ENCODE data around the gene ARRB1.
"Not testable (repeated sequence)": the region's sequence is repeated elsewhere in the genome, so short reads cannot be mapped to it uniquely, and the experiment has no call there.

ARRB1 gene

DNA sequence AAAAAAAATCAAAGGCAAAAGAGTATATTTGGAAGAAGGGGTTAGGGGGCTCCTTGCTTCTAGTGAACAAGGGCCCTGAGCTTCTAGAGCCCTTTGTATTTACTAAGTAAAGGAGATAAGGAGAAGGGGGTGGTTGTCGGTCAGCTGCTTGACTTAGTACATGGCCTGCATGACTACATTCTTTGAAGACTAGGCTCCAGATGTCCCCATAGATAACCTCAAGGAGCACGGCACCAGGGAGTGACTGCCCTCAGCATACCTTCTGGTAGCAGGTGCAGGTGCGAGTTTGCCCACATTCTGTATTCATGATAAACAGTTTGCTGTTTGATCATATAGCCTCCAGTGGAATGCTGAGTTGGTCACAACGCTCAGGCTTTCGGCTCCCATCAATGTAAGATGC is 15.4 kb upstream of the ARRB1 start:
- H3K9ac ChIP-seq (ENCODE audit: low read depth, low read length); H3K36me3 ChIP-seq (ENCODE audit: insufficient read depth, low read depth, low read length); H3K9me3 ChIP-seq (ENCODE audit: insufficient read depth, low read depth, low read length); H3K4me3 ChIP-seq (ENCODE audit: low read length); H3K27ac ChIP-seq (ENCODE audit: low read length); H3K27me3 ChIP-seq (ENCODE audit: insufficient read depth, low read length); H3K4me1 ChIP-seq (ENCODE audit: insufficient read depth, low read length): not testable (repeated sequence)

GRCh38 chr11:75365711-75366181 is 14.3 kb upstream of the ARRB1 start:
- Histone ChIP-seq H3K4me1 (ENCODE audit: insufficient read depth, low read length) (no peaks in the 10 kb centered on the region), H3K4me3 (ENCODE audit: low read length) (no peak overlapping the region), H3K36me3 (ENCODE audit: insufficient read depth, low read depth, low read length) (no peaks in the 10 kb centered on the region), H3K9ac (ENCODE audit: low read depth, low read length) (no peak overlapping the region), H3K27me3 (ENCODE audit: insufficient read depth, low read length) (no peaks in the 10 kb centered on the region), H3K9me3 (ENCODE audit: insufficient read depth, low read depth, low read length) (no peaks in the 10 kb centered on the region), H3K27ac (ENCODE audit: low read length) (no peak overlapping the region)

GRCh38 chr11:75362285-75362684 is 10.8 kb upstream of the ARRB1 start:
- H3K9ac ChIP-seq (ENCODE audit: low read depth, low read length); H3K36me3 ChIP-seq (ENCODE audit: insufficient read depth, low read depth, low read length); H3K9me3 ChIP-seq (ENCODE audit: insufficient read depth, low read depth, low read length); H3K27ac ChIP-seq (ENCODE audit: low read length); H3K4me3 ChIP-seq (ENCODE audit: low read length); H3K27me3 ChIP-seq (ENCODE audit: insufficient read depth, low read length); H3K4me1 ChIP-seq (ENCODE audit: insufficient read depth, low read length): not testable (repeated sequence)

DNA sequence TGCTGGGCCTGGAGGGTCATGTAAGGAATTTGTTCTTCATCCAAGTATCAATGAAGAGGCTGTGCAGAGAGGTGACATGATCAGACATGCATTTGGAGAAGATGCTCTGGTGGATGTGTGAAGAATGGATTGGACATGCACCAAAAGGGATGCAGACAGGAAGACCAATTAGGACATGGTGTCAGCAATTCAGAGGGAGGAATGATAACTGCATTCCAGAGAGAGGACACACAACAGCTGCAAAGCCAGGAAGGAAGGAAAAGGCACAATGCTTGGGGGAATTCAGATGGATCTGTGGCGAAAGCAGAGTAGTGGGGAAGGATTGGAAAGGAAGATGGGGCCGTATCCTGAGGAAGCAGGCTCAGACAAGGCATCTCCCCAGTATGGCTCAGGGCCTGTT is 5.2 kb upstream of the ARRB1 start:
- Histone ChIP-seq H3K27me3 (ENCODE audit: insufficient read depth, low read length) (peaks cover 13% of the 10 kb centered on the region), H3K27ac (ENCODE audit: low read length) (no peak overlapping the region), H3K4me3 (ENCODE audit: low read length) (no peak overlapping the region), H3K9ac (ENCODE audit: low read depth, low read length) (no peak overlapping the region), H3K36me3 (ENCODE audit: insufficient read depth, low read depth, low read length) (no peaks in the 10 kb centered on the region), H3K4me1 (ENCODE audit: insufficient read depth, low read length) (peaks cover 8% of the 10 kb centered on the region), H3K9me3 (ENCODE audit: insufficient read depth, low read depth, low read length) (no peaks in the 10 kb centered on the region)

- Histone ChIP-seq H3K9me3 (ENCODE audit: insufficient read depth, low read depth, low read length) (no peaks in the 10 kb centered on the region), H3K9ac (ENCODE audit: low read depth, low read length) (no peak overlapping the region), H3K27me3 (ENCODE audit: insufficient read depth, low read length) (peaks cover 27% of the 10 kb centered on the region), H3K36me3 (ENCODE audit: insufficient read depth, low read depth, low read length) (no peaks in the 10 kb centered on the region), H3K4me3 (ENCODE audit: low read length) (no peak overlapping the region), H3K27ac (ENCODE audit: low read length) (no peak overlapping the region), H3K4me1 (ENCODE audit: insufficient read depth, low read length) (peaks cover 17% of the 10 kb centered on the region)
Observed at GRCh38 chr11:75355051-75355450, 3.6 kb upstream of the ARRB1 start.

DNA sequence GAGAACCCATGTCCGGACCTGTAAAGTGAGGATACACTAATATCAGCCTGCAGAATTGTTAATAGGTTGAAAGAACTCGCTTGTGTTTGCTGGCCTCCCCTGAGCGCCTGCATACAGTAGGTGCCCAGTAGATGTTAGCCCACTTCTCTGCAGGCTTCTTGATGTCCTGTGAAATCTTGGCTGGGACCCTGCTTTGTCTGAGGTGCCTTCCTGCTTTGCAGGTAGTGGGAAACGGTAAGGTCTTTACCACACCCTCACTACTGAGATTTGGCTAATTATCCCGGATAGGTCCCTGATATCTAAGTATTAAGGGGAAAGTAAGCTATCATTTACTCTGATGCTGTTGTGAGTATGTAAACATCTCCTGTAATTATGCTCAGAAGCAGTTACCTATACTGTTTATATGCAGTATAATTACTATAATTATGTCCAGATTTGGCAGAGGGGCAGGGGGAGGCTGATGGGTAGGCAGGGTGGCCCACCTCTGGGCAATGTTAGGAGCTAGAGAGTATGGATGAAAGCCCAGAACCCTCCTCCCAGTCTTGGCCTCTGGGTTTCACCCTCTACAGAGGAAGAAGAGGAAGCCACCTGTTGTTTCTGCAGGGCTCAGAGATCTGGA is 1.2 kb upstream of the ARRB1 start:
- Histone ChIP-seq H3K9ac (ENCODE audit: low read depth, low read length) (no peak overlapping the region), H3K4me3 (ENCODE audit: low read length) (peak overlapping the region; percentile 71), H3K27me3 (ENCODE audit: insufficient read depth, low read length) (peaks cover 29% of the 10 kb centered on the region), H3K27ac (ENCODE audit: low read length) (no peak overlapping the region), H3K36me3 (ENCODE audit: insufficient read depth, low read depth, low read length) (no peaks in the 10 kb centered on the region), H3K9me3 (ENCODE audit: insufficient read depth, low read depth, low read length) (no peaks in the 10 kb centered on the region), H3K4me1 (ENCODE audit: insufficient read depth, low read length) (peaks cover 26% of the 10 kb centered on the region)

GRCh38 chr11:75351791-75352587 is 528 bp upstream of the ARRB1 start:
- Histone ChIP-seq H3K4me1 (ENCODE audit: insufficient read depth, low read length) (peaks cover 26% of the 10 kb centered on the region), H3K27ac (ENCODE audit: low read length) (no peak overlapping the region), H3K9ac (ENCODE audit: low read depth, low read length) (peak overlapping the region; percentile 59)

DNA sequence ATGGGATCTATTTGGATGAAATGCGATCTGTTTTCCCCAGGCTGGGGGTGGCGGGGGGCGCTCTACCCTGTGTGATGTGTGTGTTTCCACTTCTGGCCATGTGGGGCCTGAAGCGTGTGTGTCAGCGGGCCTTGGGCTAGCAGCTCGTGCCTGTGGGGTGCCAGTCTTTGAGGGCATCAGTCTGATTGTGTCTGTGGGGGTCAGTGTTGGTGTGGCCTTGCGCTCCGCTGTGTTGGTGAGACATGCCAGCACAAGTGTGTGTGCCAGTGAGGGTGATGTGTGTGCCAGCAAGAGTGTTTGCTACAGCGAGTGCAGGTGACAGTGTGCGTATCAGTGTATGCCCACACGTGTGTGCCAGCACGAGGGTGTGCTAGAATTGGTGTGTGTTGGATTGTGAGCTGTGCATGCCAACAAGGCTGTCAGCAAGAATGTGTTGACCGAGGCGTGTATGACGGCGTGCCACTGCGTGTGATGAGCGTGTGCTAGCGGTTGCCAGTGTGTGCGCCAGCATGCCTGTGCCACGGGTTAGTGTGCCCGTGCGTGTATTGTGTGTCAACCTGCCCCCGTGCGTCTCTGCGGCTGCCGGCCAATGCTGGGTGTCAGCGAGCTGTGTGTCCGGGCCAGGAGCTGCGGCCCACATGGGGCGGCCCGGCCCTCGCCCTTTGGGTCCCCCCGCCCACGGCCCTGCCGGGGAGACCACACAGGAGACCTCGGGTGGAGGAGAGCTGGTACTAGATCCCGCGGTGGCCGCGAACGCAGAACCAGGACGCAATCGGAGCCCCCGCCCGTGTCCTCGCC is 519 bp downstream of the ARRB1 start:
- Histone ChIP-seq H3K36me3 (ENCODE audit: insufficient read depth, low read depth, low read length) (no peaks in the 10 kb centered on the region), H3K9ac (ENCODE audit: low read depth, low read length) (peak overlapping the region; percentile 62; the same call in 1 of the 2 replicates), H3K4me1 (ENCODE audit: insufficient read depth, low read length) (peaks cover 26% of the 10 kb centered on the region), H3K4me3 (ENCODE audit: low read length) (peak overlapping the region; percentile 71), H3K27ac (ENCODE audit: low read length) (no peak overlapping the region), H3K9me3 (ENCODE audit: insufficient read depth, low read depth, low read length) (no peaks in the 10 kb centered on the region), H3K27me3 (ENCODE audit: insufficient read depth, low read length) (peaks cover 29% of the 10 kb centered on the region)

More at GRCh38 chr11:75351791-75352587, 528 bp upstream of the ARRB1 start:
- Histone ChIP-seq H3K9me3 (ENCODE audit: insufficient read depth, low read depth, low read length) (no peaks in the 10 kb centered on the region), H3K27me3 (ENCODE audit: insufficient read depth, low read length) (peaks cover 29% of the 10 kb centered on the region), H3K4me3 (ENCODE audit: low read length) (peak overlapping the region; percentile 71), H3K36me3 (ENCODE audit: insufficient read depth, low read depth, low read length) (no peaks in the 10 kb centered on the region)

GRCh38 chr11:75350122-75350742 is 1.2 kb downstream of the ARRB1 start:
- Histone ChIP-seq H3K4me3 (ENCODE audit: low read length) (peak overlapping the region; percentile 71), H3K9me3 (ENCODE audit: insufficient read depth, low read depth, low read length) (no peaks in the 10 kb centered on the region), H3K27me3 (ENCODE audit: insufficient read depth, low read length) (peaks cover 29% of the 10 kb centered on the region), H3K9ac (ENCODE audit: low read depth, low read length) (no peak overlapping the region), H3K36me3 (ENCODE audit: insufficient read depth, low read depth, low read length) (no peaks in the 10 kb centered on the region), H3K27ac (ENCODE audit: low read length) (no peak overlapping the region), H3K4me1 (ENCODE audit: insufficient read depth, low read length) (peaks cover 26% of the 10 kb centered on the region)

DNA sequence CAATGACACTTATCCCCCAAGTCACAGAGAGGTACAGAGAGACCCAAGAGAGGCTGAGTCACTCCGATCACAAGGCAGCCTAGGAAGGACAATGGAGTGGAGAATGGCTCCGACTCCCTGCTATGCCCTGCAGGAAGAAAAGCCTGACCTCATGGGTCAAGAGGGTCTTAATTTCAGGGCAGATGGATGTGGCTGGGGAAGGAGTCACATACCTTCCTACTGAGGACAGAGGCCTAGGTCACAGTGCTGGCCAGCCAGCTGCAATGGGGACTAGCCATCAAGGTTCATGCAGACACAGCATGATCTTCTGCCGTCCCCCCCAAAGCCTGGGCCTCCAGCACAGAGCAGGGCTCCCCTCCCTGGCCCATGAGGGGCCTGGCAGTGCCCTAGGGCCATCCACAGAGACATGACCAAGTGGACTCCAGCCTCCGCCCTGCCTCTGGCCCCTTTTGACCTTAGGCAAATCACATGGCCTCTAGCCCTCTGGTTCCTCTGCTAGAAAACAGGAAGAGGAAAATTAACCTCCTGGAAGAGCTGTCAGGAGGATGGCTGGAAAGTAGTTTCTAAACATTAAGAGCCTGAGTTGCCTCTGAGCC is 1.8 kb downstream of the ARRB1 start:
- no peak overlapping the region for H3K4me3 ChIP-seq (ENCODE audit: low read length)
- peaks cover 29% of the 10 kb centered on the region for H3K27me3 ChIP-seq (ENCODE audit: insufficient read depth, low read length)
- H3K9me3 ChIP-seq (ENCODE audit: insufficient read depth, low read depth, low read length), result no peaks in the 10 kb centered on the region
- H3K36me3 ChIP-seq (ENCODE audit: insufficient read depth, low read depth, low read length), result no peaks in the 10 kb centered on the region
- H3K27ac ChIP-seq (ENCODE audit: low read length), result no peak overlapping the region
- no peak overlapping the region for H3K9ac ChIP-seq (ENCODE audit: low read depth, low read length)
- H3K4me1 ChIP-seq (ENCODE audit: insufficient read depth, low read length), result peaks cover 26% of the 10 kb centered on the region
